ENCODE measurements around the gene FBXO47. TPM values are rescaled to one million over a fixed set of nuclear protein-coding genes. Genes with fewer than 3 reads are reported as not detected.
A peak's percentile ranks its signal among the peaks of the same experiment; 100 is the strongest.

Gene FBXO47
- total and polyA plus RNA-seq, 2 of the 4 experiments (the other 2 are of a cell fraction) = under 0.01 TPM; not detected in 1

DNA sequence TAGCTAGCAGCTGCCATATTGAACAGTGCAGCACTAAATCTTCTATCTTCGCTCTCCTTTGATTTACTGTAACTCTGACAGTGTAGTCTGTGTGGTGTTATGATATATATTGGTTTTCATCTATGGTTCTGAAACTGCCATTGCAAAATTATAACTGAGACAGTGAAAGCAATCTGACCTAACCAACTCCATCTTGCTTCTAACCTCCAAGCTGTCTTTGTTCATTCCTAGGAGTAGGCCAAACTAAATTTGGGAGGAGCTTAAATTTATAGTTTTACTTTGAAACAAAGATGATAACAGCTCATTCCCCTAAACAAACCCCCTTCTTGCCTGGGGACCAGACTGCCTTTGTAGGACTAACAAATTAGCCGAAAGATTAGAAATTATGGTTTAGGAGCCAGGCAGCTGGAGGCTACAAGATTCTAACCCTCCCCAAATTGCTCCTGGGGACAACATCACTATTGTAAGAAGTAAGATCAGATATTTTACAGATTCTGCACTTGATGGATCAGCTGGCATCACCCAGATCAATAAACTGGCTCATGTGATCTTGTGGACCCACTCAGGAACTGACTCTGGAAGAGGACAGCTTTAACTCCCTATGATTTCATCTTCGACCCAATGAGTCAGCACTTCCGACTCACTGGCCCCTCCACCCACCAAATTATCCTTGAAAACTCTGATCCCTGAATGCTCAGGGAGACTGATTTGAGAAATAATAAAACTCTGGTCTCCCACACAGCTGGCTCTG, 47.0 kb upstream of the FBXO47 start:
- peak overlapping the region; percentile 50 for H2AFZ ChIP-seq (replicated peaks; ENCODE audit: low read length, poor library complexity)
- dilution Hi-C loops (cut with HindIII; ENCODE audit: low sequenced_read_pairs, unreplicated experiment) (no loop called here), intact Hi-C loops (cut with micrococcal nuclease) (no loop called here), in situ Hi-C loops (cut with MboI; ENCODE audit: low sequenced_read_pairs) (no loop called here)
- DNase-seq = peak; percentile 73
- H3K36me3 ChIP-seq (ENCODE audit: control insufficient read depth, insufficient read depth, low read length) = no peaks in the 10 kb centered on the region
- H3K23ac ChIP-seq (ENCODE audit: low read depth, low read length) = no peak overlapping the region
- no peak overlapping the region for H3K9ac ChIP-seq (ENCODE audit: low read depth, low read length)
- H3K4me3 ChIP-seq (ENCODE audit: insufficient read depth, low read depth, low read length) = no peak overlapping the region
- H3K27ac ChIP-seq (ENCODE audit: insufficient read depth, low read length) = no peak overlapping the region
- peaks cover 3% of the 10 kb centered on the region for H3K9me3 ChIP-seq (ENCODE audit: control insufficient read depth, insufficient read depth, low read length)
- no peak overlapping the region for H2BK5ac ChIP-seq (ENCODE audit: low read depth, low read length, poor library complexity, severe bottlenecking)
- peak overlapping the region; percentile 70; the same call in 1 of the 3 replicates for H2BK15ac ChIP-seq (ENCODE audit: low read depth, low read length)
- peaks cover 6% of the 10 kb centered on the region for H3K4me1 ChIP-seq (ENCODE audit: control insufficient read depth, insufficient read depth, low read length)
- no TSS peak for BruUV-seq (replicated peaks)
- peak overlapping the region; percentile 0; the same call in 1 of the 2 replicates for H3K4ac ChIP-seq (ENCODE audit: low read depth, low read length)
- H2AK9ac ChIP-seq (replicated peaks; ENCODE audit: low read depth, low read length, poor library complexity) = no peak overlapping the region
- no peaks in the 10 kb centered on the region for H3K9me1 ChIP-seq (ENCODE audit: insufficient read depth, low read length)
- ChIA-PET CTCF (no interaction called here), POLR2A (ENCODE audit: unreplicated experiment) (no interaction called here)
- H4K8ac ChIP-seq (ENCODE audit: low read depth in 2 of 2, low read length in 2 of 2) = peak overlapping the region in 1 of 2 experiments; percentile 71; a peak in 1 of 4 replicates
- H3K79me1 ChIP-seq (ENCODE audit: low read depth in 1 of 2, low read length in 2 of 2) = no peaks in the 10 kb centered on the region
- peak; percentile 68 for ATAC-seq (ENCODE audit: low read depth)
- WGBS, 2 experiments (ENCODE audit: extremely low coverage in 2 of 2, insufficient read length in 1 of 2) = no CpG with 5 or more reads among the region's 4 CpGs
- peak overlapping the region; percentile 31; the same call in 1 of the 2 replicates for H3K18ac ChIP-seq (ENCODE audit: low read depth, low read length)
- H4K20me1 ChIP-seq (ENCODE audit: insufficient read depth, low read length) = no peaks in the 10 kb centered on the region
- peak; percentile 60 for TF ChIP-seq MAFK (IDR thresholded peaks at IDR 0.05; ENCODE audit: low read depth, low read length)
- TF ChIP-seq RCOR1 (IDR thresholded peaks at IDR 0.05; ENCODE audit: insufficient replicate concordance, low read length) = no peak
- TF ChIP-seq POLR2A (IDR thresholded peaks at IDR 0.05; ENCODE audit: low read depth, low read length) = no peak
- peak; percentile 49 for TF ChIP-seq FOS (IDR thresholded peaks at IDR 0.05; ENCODE audit: low read depth, low read length)
- peak; percentile 89 for TF ChIP-seq NFE2L2 (IDR thresholded peaks at IDR 0.05; ENCODE audit: low read depth, low read length)
- TF ChIP-seq MAZ (IDR thresholded peaks at IDR 0.05; ENCODE audit: borderline replicate concordance, low read depth, low read length) = no peak
- no peak for TF ChIP-seq SMC3 (IDR thresholded peaks at IDR 0.05; ENCODE audit: low read depth, low read length)
- TF ChIP-seq, protein P1, sequence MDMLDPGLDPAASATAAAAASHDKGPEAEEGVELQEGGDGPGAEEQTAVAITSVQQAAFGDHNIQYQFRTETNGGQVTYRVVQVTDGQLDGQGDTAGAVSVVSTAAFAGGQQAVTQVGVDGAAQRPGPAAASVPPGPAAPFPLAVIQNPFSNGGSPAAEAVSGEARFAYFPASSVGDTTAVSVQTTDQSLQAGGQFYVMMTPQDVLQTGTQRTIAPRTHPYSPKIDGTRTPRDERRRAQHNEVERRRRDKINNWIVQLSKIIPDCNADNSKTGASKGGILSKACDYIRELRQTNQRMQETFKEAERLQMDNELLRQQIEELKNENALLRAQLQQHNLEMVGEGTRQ (IDR thresholded peaks at IDR 0.05; ENCODE audit: low read depth, low read length) = peak; percentile 77
- peak overlapping the region; percentile 48 for H2BK120ac ChIP-seq (ENCODE audit: low read depth, low read length)
- H2BK20ac ChIP-seq (ENCODE audit: low read depth, low read length) = peak overlapping the region; percentile 54; the same call in 1 of the 2 replicates
- H3K4me2 ChIP-seq (ENCODE audit: low read depth, low read length) = no peak overlapping the region
- peak overlapping the region; percentile 77 for H3K14ac ChIP-seq (replicated peaks; ENCODE audit: low read depth, low read length)
- H4K91ac ChIP-seq (ENCODE audit: insufficient read depth, low read depth, low read length) = peak overlapping the region; percentile 36; the same call in 1 of the 2 replicates
- 0 out of 2 replicates have a peak overlapping the region, but pooled peaks have one; percentile 51 for H2AK5ac ChIP-seq (ENCODE audit: low read depth, low read length)
- peak overlapping the region; percentile 64 for H4K5ac ChIP-seq (ENCODE audit: low read depth, low read length)
- H3K27me3 ChIP-seq (ENCODE audit: control insufficient read depth, insufficient read depth, low read length) = peaks cover 6% of the 10 kb centered on the region
- no peak overlapping the region for H3K56ac ChIP-seq (ENCODE audit: extremely low read depth, insufficient read depth, low read length)
